Erythroblast (primary cell): ENCODE data around the gene B3GNT7.
"Not testable (repeated sequence)": the region's sequence is repeated elsewhere in the genome, so short reads cannot be mapped to it uniquely, and the experiment has no call there.

Experiments
- GATA1 ChIP-seq: IDR thresholded peaks from 2 replicates; pipeline ENCODE4 v1.6.1; 2011; ENCODE audit warnings: low read depth, mild to moderate bottlenecking, control low read depth, low read length, moderate library complexity
- POLR2A ChIP-seq: IDR thresholded peaks from 2 replicates; pipeline ENCODE4 v1.6.1; 2011; ENCODE audit warnings: mild to moderate bottlenecking, low read length

DNA sequence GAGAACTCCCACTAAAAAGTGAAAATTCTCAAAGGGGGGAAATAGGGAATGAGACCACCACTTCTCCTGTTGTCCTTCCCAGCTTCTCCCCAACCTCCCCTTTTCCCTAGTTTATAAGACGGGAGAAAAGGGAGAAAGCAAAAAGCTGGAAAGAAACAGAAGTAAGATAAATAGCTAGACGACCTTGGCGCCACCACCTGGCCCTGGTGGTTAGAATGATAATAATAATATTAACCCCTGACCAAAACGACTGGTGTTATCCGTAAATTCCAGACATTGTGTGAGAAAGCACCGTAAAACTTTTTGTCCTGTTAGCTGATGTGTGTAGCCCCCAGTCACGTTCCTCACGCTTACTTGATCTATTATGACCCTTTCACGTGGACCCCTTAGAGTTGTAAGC, 12.8 kb downstream of the B3GNT7 start:
- TF ChIP-seq POLR2A, GATA1: not testable (repeated sequence)
